ENCODE measurements around the gene RNF123. TPM values are rescaled to one million over a fixed set of nuclear protein-coding genes. Genes with fewer than 3 reads are reported as not detected.

The RNF123 gene
- total RNA-seq, 1 experiment from 2014 or later: 46.7 TPM

- BruUV-seq (replicated peaks): no TSS peak
- DNase-seq: no peak
- intact Hi-C loops (cut with micrococcal nuclease; ENCODE audit: unreplicated experiment): loop anchor here (1.0 to 10.0 kb wide), 3 partner anchors 135 to 481 kb away; no protein-coding TSS in a partner anchor
- Histone ChIP-seq H4K20me1 (ENCODE audit: insufficient read depth) (no peaks in the 10 kb centered on the region), H3K9me2 (ENCODE audit: insufficient read depth) (no peaks in the 10 kb centered on the region), H3K9me3 (ENCODE audit: insufficient read depth, low read depth) (no peaks in the 10 kb centered on the region), H3K4me1 (replicated peaks; ENCODE audit: insufficient read depth) (no peaks in the 10 kb centered on the region), H3K4me2 (no peak overlapping the region), H3K27me3 (ENCODE audit: insufficient read depth, low read depth) (no peaks in the 10 kb centered on the region), H3K27ac (no peak overlapping the region), H3K36me3 (ENCODE audit: low read depth) (no peaks in the 10 kb centered on the region), H2AFZ (no peak overlapping the region), H3K4me3 (no peak overlapping the region), H3F3A (ENCODE audit: insufficient read depth, low read depth) (no peaks in the 10 kb centered on the region), H3K79me2 (ENCODE audit: low read depth) (no peaks in the 10 kb centered on the region)
- ChIA-PET CTCF (no interaction called here), POLR2A (ENCODE audit: unreplicated experiment) (no interaction called here)
- no peak for TF ChIP-seq EZH2 (IDR thresholded peaks at IDR 0.05; ENCODE audit: low read depth)
- TF ChIP-seq CTCF (conservative IDR thresholded peaks at IDR 0.05): no peak
These were observed 14.6 kb downstream of the RNF123 start for GRCh38 chr3:49703956-49704355.

- Histone ChIP-seq H3K36me3 (ENCODE audit: low read depth) (no peaks in the 10 kb centered on the region), H3K27ac (no peak overlapping the region), H3K27me3 (ENCODE audit: insufficient read depth, low read depth) (no peaks in the 10 kb centered on the region), H3K4me3 (no peak overlapping the region), H3K79me2 (ENCODE audit: low read depth) (no peaks in the 10 kb centered on the region), H3K9me2 (ENCODE audit: insufficient read depth) (no peaks in the 10 kb centered on the region), H3K9me3 (ENCODE audit: insufficient read depth, low read depth) (no peaks in the 10 kb centered on the region), H3K4me2 (no peak overlapping the region), H2AFZ (no peak overlapping the region), H3F3A (ENCODE audit: insufficient read depth, low read depth) (no peaks in the 10 kb centered on the region), H3K4me1 (replicated peaks; ENCODE audit: insufficient read depth) (no peaks in the 10 kb centered on the region), H4K20me1 (ENCODE audit: insufficient read depth) (no peaks in the 10 kb centered on the region)
- TF ChIP-seq EZH2 (IDR thresholded peaks at IDR 0.05; ENCODE audit: low read depth) (no peak), CTCF (conservative IDR thresholded peaks at IDR 0.05) (no peak)
- CTCF ChIA-PET: no interaction called here
- POLR2A ChIA-PET (ENCODE audit: unreplicated experiment): no interaction called here
- BruUV-seq (replicated peaks): no TSS peak
- intact Hi-C loops (cut with micrococcal nuclease; ENCODE audit: unreplicated experiment): loop anchor here (5.0 to 10.0 kb wide), 2 partner anchors 203 to 480 kb away; no protein-coding TSS in a partner anchor
- DNase-seq: no peak
These were observed 15.3 kb downstream of the RNF123 start for GRCh38 chr3:49704629-49705028.

- Histone ChIP-seq H3K9me3 (ENCODE audit: insufficient read depth, low read depth) (no peaks in the 10 kb centered on the region), H3K79me2 (ENCODE audit: low read depth) (no peaks in the 10 kb centered on the region), H3K36me3 (ENCODE audit: low read depth) (no peaks in the 10 kb centered on the region), H3K4me3 (no peak overlapping the region), H4K20me1 (ENCODE audit: insufficient read depth) (no peaks in the 10 kb centered on the region), H3K9me2 (ENCODE audit: insufficient read depth) (no peaks in the 10 kb centered on the region), H3K4me1 (replicated peaks; ENCODE audit: insufficient read depth) (no peaks in the 10 kb centered on the region), H3K27ac (no peak overlapping the region), H3K4me2 (no peak overlapping the region), H2AFZ (no peak overlapping the region), H3K27me3 (ENCODE audit: insufficient read depth, low read depth) (no peaks in the 10 kb centered on the region), H3F3A (ENCODE audit: insufficient read depth, low read depth) (peaks cover 6% of the 10 kb centered on the region; the same call in 1 of the 2 replicates)
- no peak for DNase-seq
- ChIA-PET CTCF (no interaction called here), POLR2A (ENCODE audit: unreplicated experiment) (no interaction called here)
- intact Hi-C loops (cut with micrococcal nuclease; ENCODE audit: unreplicated experiment): loop anchor here (10.0 kb wide), 1 partner anchor 479 kb away; no protein-coding TSS in a partner anchor
- no TSS peak for BruUV-seq (replicated peaks)
- TF ChIP-seq EZH2 (IDR thresholded peaks at IDR 0.05; ENCODE audit: low read depth): no peak
- TF ChIP-seq CTCF (conservative IDR thresholded peaks at IDR 0.05): no peak
These were observed 16.1 kb downstream of the RNF123 start for GRCh38 chr3:49705390-49705960.
